Osteoblast (primary cell): ENCODE data around the gene CALN1. TPM values are rescaled to one million over a fixed set of nuclear protein-coding genes. Genes with fewer than 3 reads are reported as not detected.

Source experiments
- DNase-seq: peaks from one replicate; pipeline ENCODE4 v3.0.0; 2011; ENCODE audit warnings: low spot score, mixed read lengths; ENCODE audit not compliant: insufficient read length; ENCODE audit errors: missing footprints
- H2AFZ ChIP-seq: 2 replicates; pipeline ENCODE4 v1.6.0; 2011; ENCODE audit warnings: mild to moderate bottlenecking, low read length
- H3K27ac ChIP-seq: 2 replicates; pipeline ENCODE4 v1.5.1; 2011; ENCODE audit warnings: mild to moderate bottlenecking, low read depth, low read length, moderate library complexity
- H3K27me3 ChIP-seq: 2 replicates; pipeline ENCODE4 v1.6.0; 2012; ENCODE audit warnings: mild to moderate bottlenecking, control low read depth, inconsistent platforms, low read length, moderate library complexity; ENCODE audit not compliant: insufficient read depth
- H3K36me3 ChIP-seq: 2 replicates; pipeline ENCODE4 v1.5.1; 2011; ENCODE audit warnings: mild to moderate bottlenecking, low read length, control low read depth, moderate library complexity; ENCODE audit not compliant: insufficient read depth
- H3K4me1 ChIP-seq: 2 replicates; pipeline ENCODE4 v1.5.1; 2011; ENCODE audit warnings: mild to moderate bottlenecking, low read length, control low read depth, moderate library complexity; ENCODE audit not compliant: insufficient read depth
- H3K4me2 ChIP-seq: 2 replicates; pipeline ENCODE4 v1.6.0; 2011; ENCODE audit warnings: mild to moderate bottlenecking, low read length; ENCODE audit not compliant: insufficient read depth
- H3K4me3 ChIP-seq: fragments of 200-600 bp; sonication (generic); 3 replicates; pipeline ENCODE4 v1.5.1; 2012; ENCODE audit warnings: mild to moderate bottlenecking, low read length, inconsistent platforms; ENCODE audit not compliant: insufficient read depth
- H3K79me2 ChIP-seq: 2 replicates; pipeline ENCODE4 v1.6.0; 2012; ENCODE audit warnings: mild to moderate bottlenecking, low read length, control low read depth, inconsistent platforms; ENCODE audit not compliant: insufficient read depth
- H3K9me3 ChIP-seq: 2 replicates; pipeline ENCODE4 v1.5.1; 2011; ENCODE audit warnings: low read depth, low read length, control low read depth
- H4K20me1 ChIP-seq: 2 replicates; pipeline ENCODE4 v1.6.0; 2012; ENCODE audit warnings: mild to moderate bottlenecking, low read length, control low read depth; ENCODE audit not compliant: insufficient read depth
- total RNA-seq: library from RNA; depleted of rRNA; stranded (reverse); fragments of >200 nt; gene quantifications from 2 replicates; pipeline ENCODE4 v1.2.3, GENCODE V29; 2012
- TF ChIP-seq, protein P1 (sequence below): IDR thresholded peaks from 2 replicates; pipeline ENCODE4 v1.5.1; 2011; ENCODE audit warnings: mild to moderate bottlenecking, low read depth, low read length, moderate library complexity; ENCODE audit errors: extremely low read depth

The CALN1 gene
- total RNA-seq, 1 donor: not detected

DNA sequence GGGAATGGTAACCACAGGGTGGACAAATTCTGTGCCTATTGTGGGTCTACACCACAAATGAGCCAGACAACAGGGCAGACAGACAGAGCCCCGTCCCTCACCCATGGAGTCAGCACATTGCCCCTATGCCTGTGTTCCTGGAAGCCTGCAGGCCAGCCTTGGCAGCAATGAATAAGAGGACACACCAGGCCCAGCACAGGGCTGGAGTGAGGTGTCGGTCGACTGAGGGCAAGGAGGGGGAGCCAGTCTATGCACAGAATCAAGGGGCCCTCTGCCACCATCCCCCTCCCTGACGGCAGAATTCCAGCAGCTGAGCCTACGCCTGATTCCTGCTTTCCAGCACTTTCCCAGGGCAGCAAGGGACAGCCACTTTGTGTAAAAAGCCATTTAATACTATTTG is 98.2 kb downstream of the CALN1 start:
- TF ChIP-seq, protein P1, sequence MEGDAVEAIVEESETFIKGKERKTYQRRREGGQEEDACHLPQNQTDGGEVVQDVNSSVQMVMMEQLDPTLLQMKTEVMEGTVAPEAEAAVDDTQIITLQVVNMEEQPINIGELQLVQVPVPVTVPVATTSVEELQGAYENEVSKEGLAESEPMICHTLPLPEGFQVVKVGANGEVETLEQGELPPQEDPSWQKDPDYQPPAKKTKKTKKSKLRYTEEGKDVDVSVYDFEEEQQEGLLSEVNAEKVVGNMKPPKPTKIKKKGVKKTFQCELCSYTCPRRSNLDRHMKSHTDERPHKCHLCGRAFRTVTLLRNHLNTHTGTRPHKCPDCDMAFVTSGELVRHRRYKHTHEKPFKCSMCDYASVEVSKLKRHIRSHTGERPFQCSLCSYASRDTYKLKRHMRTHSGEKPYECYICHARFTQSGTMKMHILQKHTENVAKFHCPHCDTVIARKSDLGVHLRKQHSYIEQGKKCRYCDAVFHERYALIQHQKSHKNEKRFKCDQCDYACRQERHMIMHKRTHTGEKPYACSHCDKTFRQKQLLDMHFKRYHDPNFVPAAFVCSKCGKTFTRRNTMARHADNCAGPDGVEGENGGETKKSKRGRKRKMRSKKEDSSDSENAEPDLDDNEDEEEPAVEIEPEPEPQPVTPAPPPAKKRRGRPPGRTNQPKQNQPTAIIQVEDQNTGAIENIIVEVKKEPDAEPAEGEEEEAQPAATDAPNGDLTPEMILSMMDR: no peak
- Histone ChIP-seq H2AFZ (no peak overlapping the region), H3K36me3 (no peaks in the 10 kb centered on the region), H3K9me3 (no peaks in the 10 kb centered on the region), H3K27ac (no peak overlapping the region), H3K4me2 (no peak overlapping the region), H4K20me1 (no peaks in the 10 kb centered on the region), H3K79me2 (no peaks in the 10 kb centered on the region), H3K27me3 (no peaks in the 10 kb centered on the region), H3K4me3 (no peak overlapping the region), H3K4me1 (no peaks in the 10 kb centered on the region)
- no peak for DNase-seq

DNA sequence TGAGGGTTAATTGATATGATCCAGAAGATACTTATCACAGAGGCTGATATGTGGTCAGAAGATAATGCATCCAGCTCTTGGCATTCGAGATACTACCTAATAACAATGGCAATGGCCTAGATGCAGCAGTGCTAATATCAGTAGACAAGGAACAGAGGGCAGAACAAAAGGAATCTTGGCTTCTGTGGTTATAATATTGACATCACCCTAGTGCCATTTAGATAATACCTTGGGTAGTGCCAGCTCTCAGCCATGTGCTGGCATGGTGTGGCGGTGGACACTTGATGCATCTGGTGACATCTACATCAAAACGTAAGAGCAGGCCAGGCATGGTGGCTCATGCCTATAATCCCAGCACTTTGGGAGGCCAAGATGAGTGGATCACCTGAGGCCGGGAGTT is 101.8 kb downstream of the CALN1 start:
- DNase-seq: no peak
- Histone ChIP-seq H3K4me1 (no peaks in the 10 kb centered on the region), H3K27ac (no peak overlapping the region), H4K20me1 (no peaks in the 10 kb centered on the region), H3K36me3 (no peaks in the 10 kb centered on the region), H3K9me3 (no peaks in the 10 kb centered on the region), H3K4me2 (no peak overlapping the region), H3K4me3 (no peak overlapping the region), H2AFZ (no peak overlapping the region), H3K27me3 (no peaks in the 10 kb centered on the region), H3K79me2 (no peaks in the 10 kb centered on the region)
- TF ChIP-seq, protein P1: no peak

DNA sequence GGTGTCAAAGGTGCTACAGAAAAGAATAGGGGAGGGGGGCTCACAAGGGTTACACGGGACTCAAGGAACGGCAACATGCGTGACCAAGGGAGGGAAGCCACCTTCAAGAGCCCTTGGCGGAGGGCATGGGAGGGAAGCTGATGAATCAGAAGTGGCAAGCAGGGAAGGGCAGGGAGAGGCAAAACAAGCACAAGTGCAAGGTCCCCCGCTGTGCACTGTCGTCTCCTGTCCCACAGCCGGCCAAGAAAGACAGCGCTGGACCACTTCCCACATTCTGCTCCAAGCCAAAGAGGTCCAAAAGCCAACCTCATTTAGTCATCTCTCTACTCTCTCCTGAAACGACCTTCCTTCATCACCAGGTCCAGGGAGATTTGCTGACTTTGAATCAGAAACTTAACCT is 102.7 kb downstream of the CALN1 start:
- Histone ChIP-seq H3K4me2 (no peak overlapping the region), H3K79me2 (no peaks in the 10 kb centered on the region), H3K36me3 (no peaks in the 10 kb centered on the region), H3K27me3 (no peaks in the 10 kb centered on the region), H3K27ac (no peak overlapping the region), H3K4me3 (no peak overlapping the region), H3K9me3 (no peaks in the 10 kb centered on the region), H4K20me1 (no peaks in the 10 kb centered on the region), H2AFZ (no peak overlapping the region), H3K4me1 (no peaks in the 10 kb centered on the region)
- DNase-seq: no peak
- TF ChIP-seq, protein P1: no peak

DNA sequence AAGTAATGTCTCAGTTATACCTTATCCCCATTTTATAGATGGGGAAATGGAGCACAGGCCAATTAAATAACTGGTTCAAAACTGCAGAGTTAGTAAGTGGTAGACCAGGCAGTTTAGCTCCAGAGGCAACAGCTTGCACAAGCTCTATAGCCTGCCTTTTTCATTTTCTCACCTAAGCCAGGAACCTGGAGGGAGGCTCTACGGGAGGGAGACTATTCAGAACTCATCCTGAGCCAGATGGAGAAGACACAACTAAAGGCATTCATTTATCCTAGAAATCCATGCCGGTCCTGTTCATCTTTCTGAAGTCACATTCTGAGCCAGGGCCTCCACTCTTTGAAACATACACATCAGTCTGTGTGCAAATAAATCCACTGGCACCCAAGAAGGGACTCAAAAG is 103.2 kb downstream of the CALN1 start:
- Histone ChIP-seq H3K4me1 (no peaks in the 10 kb centered on the region), H3K79me2 (no peaks in the 10 kb centered on the region), H3K27me3 (no peaks in the 10 kb centered on the region), H3K27ac (no peak overlapping the region), H2AFZ (no peak overlapping the region), H3K4me2 (no peak overlapping the region), H3K36me3 (no peaks in the 10 kb centered on the region), H3K9me3 (no peaks in the 10 kb centered on the region), H3K4me3 (no peak overlapping the region), H4K20me1 (no peaks in the 10 kb centered on the region)
- TF ChIP-seq, protein P1: no peak
- no peak for DNase-seq
